ENCODE data around the gene CDK2.
A peak's percentile ranks its signal among the peaks of the same experiment; 100 is the strongest.
"Not testable (repeated sequence)": the region's sequence is repeated elsewhere in the genome, so short reads cannot be mapped to it uniquely, and the experiment has no call there.

The CDK2 gene

DNA sequence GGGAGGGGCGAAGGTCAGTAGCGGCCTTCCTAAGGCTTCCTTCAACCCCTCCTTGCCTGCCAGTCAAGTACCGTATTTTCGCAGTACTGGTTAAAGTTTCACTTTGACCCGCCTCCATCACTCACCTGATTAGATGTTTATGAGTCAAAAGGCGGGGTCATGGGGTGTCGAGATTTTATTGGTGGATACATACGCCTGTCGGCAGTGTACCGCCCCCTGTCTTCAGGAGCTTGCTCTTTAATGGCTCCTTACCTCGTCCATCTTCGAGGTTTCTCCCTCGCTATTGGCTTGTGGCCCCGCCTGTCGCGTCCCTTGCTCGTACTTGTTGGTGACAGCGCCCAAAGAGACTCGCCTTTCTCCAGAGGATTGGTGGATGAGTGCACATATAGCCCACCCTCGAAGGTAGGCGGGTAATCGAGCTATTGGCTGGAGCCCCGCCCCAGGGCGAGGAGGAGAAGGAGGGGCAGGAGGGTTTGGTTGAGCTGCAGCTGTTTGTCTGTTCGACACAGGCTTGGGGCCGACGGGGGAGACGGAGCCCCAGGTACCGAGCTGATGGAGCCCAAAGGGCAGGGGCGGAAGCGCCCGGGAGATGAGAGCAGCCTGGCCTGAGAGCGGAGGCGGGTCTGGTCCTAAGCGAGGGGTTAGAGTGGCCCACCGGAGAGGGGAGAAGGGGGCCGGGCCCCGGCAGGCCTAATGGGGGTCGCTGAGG is 7.1 kb downstream of the CDK2 start, which contains the start of gene RAB5B:
Gene RAB5B (plus strand): TSS at position 480 of the 709 bp plus-strand sequence. CDS start 12,883 bp downstream, outside the sequence.
- DNase-seq (ENCODE audit: low read depth) = peak; percentile 100
- H3K4me3 ChIP-seq (ENCODE audit: low read depth, low read length) = peak within 1 kb of the TSS; percentile 95

GRCh38 chr12:55974308-55974730 is 7.7 kb downstream of the CDK2 start:
- DNase-seq (ENCODE audit: low read depth) = peak; percentile 17
- peak overlapping the region; percentile 95 for H3K4me3 ChIP-seq (ENCODE audit: low read depth, low read length)

- H3K4me3 ChIP-seq (ENCODE audit: low read depth, low read length) = no peak overlapping the region
- no peak for DNase-seq (ENCODE audit: low read depth)
These were observed 11.8 kb downstream of the CDK2 start for GRCh38 chr12:55978393-55978792.

DNA sequence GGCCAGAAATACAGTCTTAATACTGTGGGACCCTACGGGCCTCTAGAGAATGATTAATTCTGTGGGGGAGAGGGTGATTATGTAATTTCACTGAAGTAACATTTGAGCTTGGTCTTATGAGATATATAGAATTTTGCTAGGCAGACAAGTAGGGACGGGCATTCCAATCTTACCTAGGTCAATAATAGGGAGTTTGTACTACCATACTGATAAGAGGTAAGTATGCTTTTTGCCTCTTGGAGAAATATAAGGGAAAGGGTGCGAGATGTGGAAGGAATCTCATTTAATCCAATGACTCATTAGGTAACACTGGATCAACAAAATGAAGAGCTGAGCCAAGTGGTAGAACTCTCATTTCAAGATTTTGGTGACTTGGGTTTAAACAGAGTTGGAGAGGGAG is 12.4 kb downstream of the CDK2 start:
- no peak for DNase-seq (ENCODE audit: low read depth)
- H3K4me3 ChIP-seq (ENCODE audit: low read depth, low read length) = no peak overlapping the region

- not testable (repeated sequence) for H3K4me3 ChIP-seq (ENCODE audit: low read depth, low read length); DNase-seq (ENCODE audit: low read depth)
These were observed 15.3 kb downstream of the CDK2 start for GRCh38 chr12:55981882-55982281.

GRCh38 chr12:55982319-55982936 is 15.8 kb downstream of the CDK2 start:
- DNase-seq (ENCODE audit: low read depth) = no peak

DNA sequence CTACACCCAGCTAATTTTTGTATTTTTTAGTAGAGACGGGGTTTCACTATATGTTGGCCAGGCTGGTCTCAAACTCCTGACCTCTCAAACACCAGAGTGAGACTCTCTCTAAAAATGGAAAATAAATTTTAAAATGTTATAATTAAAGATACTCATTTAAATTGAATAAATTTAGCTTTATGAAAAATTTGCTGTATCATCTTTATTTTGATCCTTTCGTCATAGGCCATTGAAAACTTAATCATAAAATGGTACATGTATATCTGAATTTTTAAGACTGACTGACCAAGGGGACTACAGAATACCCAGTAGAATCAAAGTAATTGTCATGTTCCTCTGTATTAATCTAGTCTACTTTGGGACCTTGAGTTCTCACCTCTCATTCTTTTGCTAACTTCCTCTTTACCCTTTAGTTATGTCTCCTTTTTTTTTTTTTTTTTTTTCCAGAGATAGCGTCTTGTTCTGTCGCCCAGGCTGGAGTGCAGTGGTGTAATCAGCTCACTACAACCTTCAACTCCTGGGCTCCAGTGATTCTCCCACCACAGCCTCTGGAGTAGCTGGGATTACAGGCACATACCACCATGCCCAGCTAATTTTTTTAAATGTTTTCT is 16.7 kb downstream of the CDK2 start:
- no peak overlapping the region for H3K4me3 ChIP-seq (ENCODE audit: low read depth, low read length)
- DNase-seq (ENCODE audit: low read depth) = no peak

More at GRCh38 chr12:55982319-55982936, 15.8 kb downstream of the CDK2 start:
- no peak overlapping the region for H3K4me3 ChIP-seq (ENCODE audit: low read depth, low read length)

GRCh38 chr12:55984861-55985260 is 18.2 kb downstream of the CDK2 start:
- DNase-seq (ENCODE audit: low read depth) = no peak

DNA sequence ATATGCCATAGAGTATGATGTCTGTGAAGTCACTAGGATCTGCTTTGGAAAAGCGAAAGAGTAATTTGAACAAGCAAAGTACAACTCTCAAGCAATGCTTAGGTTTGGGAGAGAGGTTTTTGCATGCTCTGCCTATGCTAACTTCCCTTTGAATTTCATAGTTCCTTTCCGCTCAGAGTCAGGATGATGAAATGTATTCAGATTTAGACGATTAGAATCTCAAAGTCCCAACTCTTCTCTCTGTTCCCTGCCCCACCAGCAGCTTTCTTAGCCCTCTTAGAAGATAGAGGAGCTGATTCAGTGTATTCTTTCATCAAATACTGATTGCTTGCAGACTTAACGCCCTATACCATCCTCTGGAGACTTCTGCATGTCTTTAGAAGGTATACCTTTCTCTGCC is 18.7 kb downstream of the CDK2 start:
- DNase-seq (ENCODE audit: low read depth) = no peak
- no peak overlapping the region for H3K4me3 ChIP-seq (ENCODE audit: low read depth, low read length)

More at GRCh38 chr12:55984861-55985260, 18.2 kb downstream of the CDK2 start:
- no peak overlapping the region for H3K4me3 ChIP-seq (ENCODE audit: low read depth, low read length)

DNA sequence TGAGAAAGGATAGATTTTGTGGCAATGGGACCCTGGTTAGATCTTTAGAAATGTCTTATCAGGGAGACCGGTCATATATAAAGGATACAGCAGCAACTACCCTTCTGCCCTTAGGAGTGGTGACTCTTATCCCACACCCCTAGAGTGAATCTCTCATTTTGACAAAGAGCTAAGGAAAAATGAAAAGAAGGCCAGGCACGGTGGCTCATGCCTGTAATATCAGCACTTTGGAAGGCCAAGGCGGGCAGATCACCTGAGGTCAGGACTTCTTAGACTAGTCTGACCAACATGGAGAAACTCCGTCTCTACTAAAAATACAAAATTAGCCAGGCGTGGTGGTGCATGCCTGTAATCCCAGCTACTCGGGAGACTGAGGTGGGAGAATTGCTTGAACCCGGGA is 19.3 kb downstream of the CDK2 start:
- H3K4me3 ChIP-seq (ENCODE audit: low read depth, low read length); DNase-seq (ENCODE audit: low read depth): not testable (repeated sequence)

DNA sequence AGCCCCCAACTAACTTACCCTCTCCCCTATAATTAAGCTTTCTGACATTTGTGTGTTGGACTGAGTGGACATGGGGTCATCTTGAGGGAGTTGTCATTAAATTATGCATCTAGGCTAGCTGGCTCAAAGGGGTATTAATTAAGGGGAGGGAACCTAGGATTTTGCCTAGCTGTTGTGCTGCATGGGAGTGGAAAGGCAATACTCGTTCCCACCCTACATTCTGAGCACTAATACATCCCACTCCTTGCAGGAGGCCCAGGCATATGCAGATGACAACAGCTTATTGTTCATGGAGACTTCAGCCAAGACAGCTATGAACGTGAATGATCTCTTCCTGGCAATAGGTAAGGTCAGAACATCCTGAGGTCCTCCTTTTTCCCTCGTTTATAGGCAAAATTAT is 24.5 kb downstream of the CDK2 start:
- H3K4me3 ChIP-seq (ENCODE audit: low read depth, low read length) = no peak overlapping the region
- DNase-seq (ENCODE audit: low read depth) = no peak

GRCh38 chr12:55993230-55993853 is 26.7 kb downstream of the CDK2 start:
- DNase-seq (ENCODE audit: low read depth) = no peak
- no peak overlapping the region for H3K4me3 ChIP-seq (ENCODE audit: low read depth, low read length)

- no peak overlapping the region for H3K4me3 ChIP-seq (ENCODE audit: low read depth, low read length)
- no peak for DNase-seq (ENCODE audit: low read depth)
These were observed 28.7 kb downstream of the CDK2 start for GRCh38 chr12:55995366-55995765.

DNA sequence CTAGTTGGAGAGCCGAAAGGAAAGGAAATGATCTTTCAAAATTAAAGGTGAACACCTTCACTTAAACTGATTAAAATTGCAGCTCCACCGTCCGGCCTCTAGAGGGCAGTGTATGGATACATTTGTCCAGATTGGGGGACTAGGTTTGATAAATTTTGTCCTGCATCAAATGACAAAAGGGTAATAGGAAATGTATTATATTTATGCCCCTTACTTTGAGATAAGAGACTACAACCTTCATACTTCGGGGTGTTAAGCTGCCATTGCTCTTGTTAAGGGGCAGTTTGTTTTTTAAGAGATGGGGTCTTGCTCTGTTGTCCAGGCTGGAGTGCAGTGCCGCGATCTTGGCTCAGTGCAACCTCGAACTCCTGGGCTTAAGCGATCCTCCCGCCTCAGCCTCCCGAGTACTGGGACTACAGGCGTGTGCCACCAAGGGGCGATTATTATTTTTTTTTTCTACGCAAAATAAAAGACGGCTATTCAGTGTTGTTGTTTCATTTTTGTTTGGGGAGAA is 29.6 kb downstream of the CDK2 start:
- no peak for DNase-seq (ENCODE audit: low read depth)
- peak overlapping the region; percentile 72 for H3K4me3 ChIP-seq (ENCODE audit: low read depth, low read length)

DNA sequence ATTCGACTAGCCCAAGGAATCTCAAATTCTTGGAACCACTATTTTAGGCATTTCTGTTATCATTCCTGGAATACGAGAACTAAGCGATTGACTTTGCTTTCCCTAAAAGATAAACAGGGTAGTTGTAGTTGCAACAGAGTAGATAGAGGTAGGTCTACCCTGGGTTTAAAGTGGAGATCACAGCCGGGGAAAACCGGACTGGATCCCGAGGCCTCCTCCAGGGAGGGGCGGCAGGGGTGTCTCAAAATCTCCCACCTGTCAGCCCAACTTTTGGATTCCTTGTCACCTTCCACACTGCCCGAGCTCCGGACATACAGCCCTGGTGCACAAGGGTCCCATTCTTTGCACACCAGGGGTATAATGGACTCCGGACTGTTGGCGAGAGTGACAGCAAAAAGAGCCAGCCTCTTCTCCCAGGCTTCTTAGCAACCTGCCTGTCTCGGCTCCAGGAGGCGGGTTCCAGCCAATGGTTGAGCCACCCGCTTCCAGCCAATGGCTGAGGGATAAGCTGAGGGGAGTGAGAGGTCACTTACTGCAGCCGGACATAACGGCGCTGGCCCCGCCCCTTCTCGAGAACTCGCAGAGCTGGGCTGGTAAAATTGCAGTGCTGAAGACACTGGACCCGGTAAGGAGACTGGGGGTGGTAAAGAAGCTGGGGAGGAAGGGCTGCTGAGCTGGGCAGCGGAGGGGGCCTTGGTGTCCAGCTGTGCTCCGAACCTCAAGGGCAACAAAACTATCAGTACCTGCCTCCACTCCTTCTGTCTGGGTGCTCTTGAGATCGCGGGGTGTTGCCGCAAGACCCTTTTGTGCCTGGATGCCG is 30.3 kb downstream of the CDK2 start, which contains the start of gene SUOX:
Gene SUOX (plus strand): TSS at position 562 of the 820 bp plus-strand sequence. CDS start 4,946 bp downstream, outside the sequence.
- DNase-seq (ENCODE audit: low read depth) = peak; percentile 92
- H3K4me3 ChIP-seq (ENCODE audit: low read depth, low read length) = peak within 1 kb of the TSS; percentile 72

- H3K4me3 ChIP-seq (ENCODE audit: low read depth, low read length) = peak overlapping the region; percentile 72
- no peak for DNase-seq (ENCODE audit: low read depth)
These were observed 30.9 kb downstream of the CDK2 start for GRCh38 chr12:55997535-55997859.

- not testable (repeated sequence) for H3K4me3 ChIP-seq (ENCODE audit: low read depth, low read length); DNase-seq (ENCODE audit: low read depth)
These were observed 32.9 kb downstream of the CDK2 start for GRCh38 chr12:55999522-55999921.

DNA sequence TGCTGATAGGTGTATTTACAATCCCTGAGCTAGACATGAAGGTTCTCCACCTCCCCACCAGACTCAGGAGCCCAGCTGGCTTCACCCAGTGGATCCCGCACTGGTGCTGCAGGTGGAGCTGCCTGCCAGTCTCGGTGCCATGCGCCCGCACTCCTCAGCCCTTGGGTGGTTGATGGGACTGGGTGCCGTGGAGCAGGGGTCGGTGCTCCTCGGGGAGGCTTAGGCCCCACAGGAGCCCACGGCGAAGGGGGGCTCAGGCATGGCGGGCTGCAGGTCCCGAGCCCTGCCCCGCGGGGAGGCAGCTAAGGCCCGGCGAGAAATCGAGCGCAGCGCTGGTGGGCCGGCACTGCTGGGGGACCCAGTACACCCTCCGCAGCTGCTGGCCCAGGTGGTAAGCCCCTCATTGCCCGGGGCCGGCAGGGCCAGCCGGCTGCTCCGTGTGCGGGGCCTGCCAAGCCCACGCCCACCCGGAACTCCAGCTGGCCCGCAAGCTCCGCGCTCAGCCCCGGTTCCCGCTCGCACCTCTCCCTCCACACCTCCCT is 33.4 kb downstream of the CDK2 start:
- not testable (repeated sequence) for DNase-seq (ENCODE audit: low read depth); H3K4me3 ChIP-seq (ENCODE audit: low read depth, low read length)

Measured in skeletal muscle cell (primary cell).